GM20000 (cell line): Measurements from ENCODE around the gene MUL1.
A peak's percentile ranks its signal among the peaks of the same experiment; 100 is the strongest.
"Not testable (repeated sequence)": the region's sequence is repeated elsewhere in the genome, so short reads cannot be mapped to it uniquely, and the experiment has no call there.

ENCODE experiments used
- DNase-seq: peaks from one replicate; pipeline ENCODE4 v3.0.0; 2012; ENCODE audit warnings: low spot score
- CTCF ChIP-seq: IDR thresholded peaks from 2 replicates; pipeline ENCODE4 v1.5.1; 2012; ENCODE audit warnings: mild to moderate bottlenecking, control low read depth; ENCODE audit errors: extremely low read depth, missing control alignments

MUL1 gene

GRCh38 chr1:20530306-20530705, 22.4 kb upstream of the MUL1 start:
- DNase-seq = no peak
- no peak for TF ChIP-seq CTCF

- DNase-seq = no peak
- TF ChIP-seq CTCF = no peak
Measured at GRCh38 chr1:20528221-20528620, 20.3 kb upstream of the MUL1 start.

- DNase-seq = no peak
- no peak for TF ChIP-seq CTCF
Measured at GRCh38 chr1:20526267-20526666, 18.3 kb upstream of the MUL1 start.

GRCh38 chr1:20521960-20522861, 14.3 kb upstream of the MUL1 start:
- peak; percentile 48 for DNase-seq
- TF ChIP-seq CTCF = peak; percentile 96

GRCh38 chr1:20519609-20520262, 11.8 kb upstream of the MUL1 start:
- not testable (repeated sequence) for DNase-seq

- no peak for DNase-seq
- no peak for TF ChIP-seq CTCF
Measured at GRCh38 chr1:20511518-20512428, 3.8 kb upstream of the MUL1 start.

- no peak for TF ChIP-seq CTCF
- no peak for DNase-seq
Measured at GRCh38 chr1:20508411-20508771, 440 bp upstream of the MUL1 start.
